ENCODE measurements around the gene NRF1.

DNA sequence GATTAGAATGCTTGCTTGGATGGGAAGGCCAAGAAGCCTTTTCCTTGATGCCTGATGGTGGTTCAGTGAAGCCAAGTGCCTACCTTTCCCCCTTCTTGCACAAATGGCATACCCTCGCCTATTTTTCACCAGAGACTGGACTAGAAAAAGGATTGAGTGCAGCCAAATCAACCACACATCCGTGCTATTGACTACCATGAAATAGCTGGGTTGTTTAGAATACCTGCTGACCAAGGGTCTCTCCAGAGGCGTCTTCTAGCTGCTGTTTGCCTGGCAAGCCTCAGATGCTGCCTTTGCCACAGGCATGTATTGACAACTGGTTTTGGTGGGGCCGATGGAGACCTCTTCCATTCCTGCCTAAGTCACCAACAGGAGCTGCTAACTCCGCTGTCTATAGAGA is 146.5 kb downstream of the NRF1 start:
- TF ChIP-seq, protein P1, sequence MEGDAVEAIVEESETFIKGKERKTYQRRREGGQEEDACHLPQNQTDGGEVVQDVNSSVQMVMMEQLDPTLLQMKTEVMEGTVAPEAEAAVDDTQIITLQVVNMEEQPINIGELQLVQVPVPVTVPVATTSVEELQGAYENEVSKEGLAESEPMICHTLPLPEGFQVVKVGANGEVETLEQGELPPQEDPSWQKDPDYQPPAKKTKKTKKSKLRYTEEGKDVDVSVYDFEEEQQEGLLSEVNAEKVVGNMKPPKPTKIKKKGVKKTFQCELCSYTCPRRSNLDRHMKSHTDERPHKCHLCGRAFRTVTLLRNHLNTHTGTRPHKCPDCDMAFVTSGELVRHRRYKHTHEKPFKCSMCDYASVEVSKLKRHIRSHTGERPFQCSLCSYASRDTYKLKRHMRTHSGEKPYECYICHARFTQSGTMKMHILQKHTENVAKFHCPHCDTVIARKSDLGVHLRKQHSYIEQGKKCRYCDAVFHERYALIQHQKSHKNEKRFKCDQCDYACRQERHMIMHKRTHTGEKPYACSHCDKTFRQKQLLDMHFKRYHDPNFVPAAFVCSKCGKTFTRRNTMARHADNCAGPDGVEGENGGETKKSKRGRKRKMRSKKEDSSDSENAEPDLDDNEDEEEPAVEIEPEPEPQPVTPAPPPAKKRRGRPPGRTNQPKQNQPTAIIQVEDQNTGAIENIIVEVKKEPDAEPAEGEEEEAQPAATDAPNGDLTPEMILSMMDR (IDR thresholded peaks at IDR 0.05), result no peak
- TF ChIP-seq POLR2A (IDR thresholded peaks at IDR 0.05), result no peak

All from tibial nerve (tissue), 3 donors.